ENCODE results near the gene DIS3L2. TPM values are rescaled to one million over a fixed set of nuclear protein-coding genes. Genes with fewer than 3 reads are reported as not detected.

The DIS3L2 gene
- total RNA-seq, 1 donor from 2014 or later = 25.2 TPM

DNA sequence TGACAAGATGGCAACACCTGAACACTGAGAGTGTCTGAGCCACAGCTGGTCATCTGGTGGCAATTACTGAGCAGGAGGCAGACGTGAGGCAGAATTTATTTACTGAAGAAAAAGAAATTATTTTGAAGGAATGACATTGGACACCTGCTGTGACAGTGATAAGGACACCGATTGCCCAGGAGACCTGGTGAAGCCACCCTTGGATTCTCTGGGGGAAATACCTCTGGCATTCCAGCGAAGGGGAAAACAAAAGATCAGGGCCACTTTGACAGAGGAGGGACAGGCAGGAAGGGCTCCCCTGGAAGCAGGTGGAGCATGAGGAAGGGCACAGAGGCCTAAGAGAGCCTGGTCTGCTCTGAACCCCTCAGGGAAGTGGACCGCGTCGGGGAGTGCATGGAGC is 331.7 kb downstream of the DIS3L2 start:
- no peak for DNase-seq (ENCODE audit: low read depth)
- Histone ChIP-seq H3K36me3 (ENCODE audit: control insufficient read depth, insufficient read depth, low read length) (peaks cover 2% of the 10 kb centered on the region), H3K27me3 (ENCODE audit: control insufficient read depth, insufficient read depth, low read length) (no peaks in the 10 kb centered on the region), H3K4me3 (ENCODE audit: low read depth, low read length) (no peak overlapping the region)
- TF ChIP-seq, protein P1, sequence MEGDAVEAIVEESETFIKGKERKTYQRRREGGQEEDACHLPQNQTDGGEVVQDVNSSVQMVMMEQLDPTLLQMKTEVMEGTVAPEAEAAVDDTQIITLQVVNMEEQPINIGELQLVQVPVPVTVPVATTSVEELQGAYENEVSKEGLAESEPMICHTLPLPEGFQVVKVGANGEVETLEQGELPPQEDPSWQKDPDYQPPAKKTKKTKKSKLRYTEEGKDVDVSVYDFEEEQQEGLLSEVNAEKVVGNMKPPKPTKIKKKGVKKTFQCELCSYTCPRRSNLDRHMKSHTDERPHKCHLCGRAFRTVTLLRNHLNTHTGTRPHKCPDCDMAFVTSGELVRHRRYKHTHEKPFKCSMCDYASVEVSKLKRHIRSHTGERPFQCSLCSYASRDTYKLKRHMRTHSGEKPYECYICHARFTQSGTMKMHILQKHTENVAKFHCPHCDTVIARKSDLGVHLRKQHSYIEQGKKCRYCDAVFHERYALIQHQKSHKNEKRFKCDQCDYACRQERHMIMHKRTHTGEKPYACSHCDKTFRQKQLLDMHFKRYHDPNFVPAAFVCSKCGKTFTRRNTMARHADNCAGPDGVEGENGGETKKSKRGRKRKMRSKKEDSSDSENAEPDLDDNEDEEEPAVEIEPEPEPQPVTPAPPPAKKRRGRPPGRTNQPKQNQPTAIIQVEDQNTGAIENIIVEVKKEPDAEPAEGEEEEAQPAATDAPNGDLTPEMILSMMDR (IDR thresholded peaks at IDR 0.05; ENCODE audit: insufficient read depth, low read length, poor library complexity, severe bottlenecking) = no peak

DNA sequence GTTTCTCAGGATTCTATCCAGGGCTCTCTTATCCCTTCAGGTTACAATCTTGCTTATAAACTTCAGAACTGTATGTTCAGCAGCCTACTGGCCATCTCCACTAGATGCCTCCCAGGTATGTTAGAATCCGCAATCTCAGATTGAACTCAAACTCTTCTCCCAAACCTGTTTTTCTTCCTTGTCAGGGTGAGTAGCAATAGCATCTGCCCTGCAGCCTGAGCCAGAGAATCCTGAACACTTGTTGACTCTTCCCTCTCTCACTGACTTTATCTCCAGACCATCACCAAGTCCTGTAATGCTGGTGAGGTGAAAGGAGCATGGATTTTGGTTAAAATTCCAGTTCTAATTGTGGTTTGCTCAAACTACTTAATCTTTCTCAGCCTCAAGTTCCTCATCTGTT is 334.5 kb downstream of the DIS3L2 start:
- TF ChIP-seq, protein P1 (IDR thresholded peaks at IDR 0.05; ENCODE audit: insufficient read depth, low read length, poor library complexity, severe bottlenecking) = no peak
- Histone ChIP-seq H3K27me3 (ENCODE audit: control insufficient read depth, insufficient read depth, low read length) (no peaks in the 10 kb centered on the region), H3K4me3 (ENCODE audit: low read depth, low read length) (no peak overlapping the region), H3K36me3 (ENCODE audit: control insufficient read depth, insufficient read depth, low read length) (peaks cover 2% of the 10 kb centered on the region)
- DNase-seq (ENCODE audit: low read depth) = no peak

DNA sequence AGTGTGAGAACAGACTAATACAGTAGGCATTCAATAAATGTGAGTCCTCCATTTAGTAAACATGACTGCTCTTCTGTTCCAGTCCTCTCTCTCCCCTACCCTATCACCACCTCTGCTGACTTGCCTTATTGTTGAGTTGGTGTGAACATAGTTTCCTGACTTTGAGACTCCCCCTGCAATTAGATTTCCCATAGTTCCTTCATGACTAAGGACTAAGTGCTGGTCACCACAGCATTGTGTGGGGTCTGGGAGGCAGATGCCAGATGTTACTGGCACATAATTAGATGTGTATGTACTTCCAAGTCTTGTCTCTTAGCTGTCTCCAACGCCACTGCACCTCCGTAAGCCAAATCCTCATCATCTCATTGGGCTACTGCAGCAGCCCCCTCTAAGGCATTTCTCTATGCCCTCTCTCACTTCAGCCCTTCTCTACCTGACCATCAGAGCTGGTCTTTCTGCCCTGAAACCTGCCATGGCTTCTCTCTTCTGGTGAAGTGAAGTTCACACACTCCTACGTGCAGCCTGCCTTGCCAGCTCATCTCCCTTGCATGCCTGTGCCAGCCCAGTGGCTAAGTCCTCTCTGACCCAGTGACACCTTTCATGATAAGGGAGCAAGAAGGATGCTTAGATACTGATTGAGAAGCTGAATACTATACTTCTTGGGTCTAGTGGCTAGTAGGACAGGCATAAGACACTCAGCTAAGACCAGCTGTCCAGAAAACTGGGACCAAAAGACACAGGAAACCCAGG is 335.4 kb downstream of the DIS3L2 start:
- Histone ChIP-seq H3K4me3 (ENCODE audit: low read depth, low read length) (no peak overlapping the region), H3K36me3 (ENCODE audit: control insufficient read depth, insufficient read depth, low read length) (peaks cover 2% of the 10 kb centered on the region), H3K27me3 (ENCODE audit: control insufficient read depth, insufficient read depth, low read length) (no peaks in the 10 kb centered on the region)
- TF ChIP-seq, protein P1 (IDR thresholded peaks at IDR 0.05; ENCODE audit: insufficient read depth, low read length, poor library complexity, severe bottlenecking) = no peak
- no peak for DNase-seq (ENCODE audit: low read depth)

- no peaks in the 10 kb centered on the region for H3K27me3 ChIP-seq (ENCODE audit: control insufficient read depth, insufficient read depth, low read length)
- TF ChIP-seq, protein P1 (IDR thresholded peaks at IDR 0.05; ENCODE audit: insufficient read depth, low read length, poor library complexity, severe bottlenecking) = no peak
- DNase-seq (ENCODE audit: low read depth) = no peak
- no peaks in the 10 kb centered on the region for H3K36me3 ChIP-seq (ENCODE audit: control insufficient read depth, insufficient read depth, low read length)
- H3K4me3 ChIP-seq (ENCODE audit: low read depth, low read length) = no peak overlapping the region
Measured at GRCh38 chr2:232299084-232299483, 337.6 kb downstream of the DIS3L2 start.

GRCh38 chr2:232299927-232300674 is 338.6 kb downstream of the DIS3L2 start:
- H3K27me3 ChIP-seq (ENCODE audit: control insufficient read depth, insufficient read depth, low read length) = no peaks in the 10 kb centered on the region
- TF ChIP-seq, protein P1 (IDR thresholded peaks at IDR 0.05; ENCODE audit: insufficient read depth, low read length, poor library complexity, severe bottlenecking) = no peak
- no peaks in the 10 kb centered on the region for H3K36me3 ChIP-seq (ENCODE audit: control insufficient read depth, insufficient read depth, low read length)
- DNase-seq (ENCODE audit: low read depth) = no peak
- no peak overlapping the region for H3K4me3 ChIP-seq (ENCODE audit: low read depth, low read length)

Data from kidney epithelial cell (primary cell).